ENCODE data around the gene SULT2B1.

The SULT2B1 gene

GRCh38 chr19:48551437-48552302 is at the start of gene SULT2B1:
SULT2B1 (plus strand) TSS chr19:48552172; CDS start chr19:48552253, 81 bp downstream.
- TF ChIP-seq CEBPB (IDR thresholded peaks at IDR 0.05) (no peak), RAD21 (IDR thresholded peaks at IDR 0.05; ENCODE audit: low read depth) (peak; percentile 31; the same call in 1 of the 2 replicates), TCF12 (IDR thresholded peaks at IDR 0.05; ENCODE audit: low read depth) (peak; percentile 98), FOXM1 (IDR thresholded peaks at IDR 0.05; ENCODE audit: borderline replicate concordance, low read depth) (0 out of 2 replicates have a peak, but pooled peaks have one; percentile 18), MAX (IDR thresholded peaks at IDR 0.05) (peak; percentile 62), REST (IDR thresholded peaks at IDR 0.05; ENCODE audit: low read depth) (no peak), ZBTB7A (IDR thresholded peaks at IDR 0.05; ENCODE audit: low read depth) (peak; percentile 71; the same call in 1 of the 2 replicates), YY1 (IDR thresholded peaks at IDR 0.05; ENCODE audit: low read depth) (peak; percentile 39; the same call in 1 of the 2 replicates), EP300 (IDR thresholded peaks at IDR 0.05; ENCODE audit: borderline replicate concordance) (peak; percentile 80), NFIC (IDR thresholded peaks at IDR 0.05) (peak; percentile 76), CREB1 (IDR thresholded peaks at IDR 0.05; ENCODE audit: low read depth) (no peak), TEAD4 (IDR thresholded peaks at IDR 0.05) (peak; percentile 23; the same call in 1 of the 2 replicates), TAF1 (IDR thresholded peaks at IDR 0.05; ENCODE audit: low read depth) (no peak), EGR1 (IDR thresholded peaks at IDR 0.05) (peak; percentile 49; the same call in 1 of the 2 replicates)
- TF ChIP-seq, protein P1, sequence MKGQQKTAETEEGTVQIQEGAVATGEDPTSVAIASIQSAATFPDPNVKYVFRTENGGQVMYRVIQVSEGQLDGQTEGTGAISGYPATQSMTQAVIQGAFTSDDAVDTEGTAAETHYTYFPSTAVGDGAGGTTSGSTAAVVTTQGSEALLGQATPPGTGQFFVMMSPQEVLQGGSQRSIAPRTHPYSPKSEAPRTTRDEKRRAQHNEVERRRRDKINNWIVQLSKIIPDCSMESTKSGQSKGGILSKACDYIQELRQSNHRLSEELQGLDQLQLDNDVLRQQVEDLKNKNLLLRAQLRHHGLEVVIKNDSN (IDR thresholded peaks at IDR 0.05) = peak; percentile 39; the same call in 1 of the 2 replicates

- peak; percentile 17; the same call in 1 of the 2 replicates for TF ChIP-seq TEAD4 (IDR thresholded peaks at IDR 0.05)
- TF ChIP-seq MAX (IDR thresholded peaks at IDR 0.05) = peak; percentile 63
- TF ChIP-seq ZBTB7A (IDR thresholded peaks at IDR 0.05; ENCODE audit: low read depth) = peak; percentile 44; the same call in 1 of the 2 replicates
- TF ChIP-seq NFIC (IDR thresholded peaks at IDR 0.05) = no peak
These were observed 49.5 kb upstream of the SULT2B1 start for GRCh38 chr19:48502350-48503018.

DNA sequence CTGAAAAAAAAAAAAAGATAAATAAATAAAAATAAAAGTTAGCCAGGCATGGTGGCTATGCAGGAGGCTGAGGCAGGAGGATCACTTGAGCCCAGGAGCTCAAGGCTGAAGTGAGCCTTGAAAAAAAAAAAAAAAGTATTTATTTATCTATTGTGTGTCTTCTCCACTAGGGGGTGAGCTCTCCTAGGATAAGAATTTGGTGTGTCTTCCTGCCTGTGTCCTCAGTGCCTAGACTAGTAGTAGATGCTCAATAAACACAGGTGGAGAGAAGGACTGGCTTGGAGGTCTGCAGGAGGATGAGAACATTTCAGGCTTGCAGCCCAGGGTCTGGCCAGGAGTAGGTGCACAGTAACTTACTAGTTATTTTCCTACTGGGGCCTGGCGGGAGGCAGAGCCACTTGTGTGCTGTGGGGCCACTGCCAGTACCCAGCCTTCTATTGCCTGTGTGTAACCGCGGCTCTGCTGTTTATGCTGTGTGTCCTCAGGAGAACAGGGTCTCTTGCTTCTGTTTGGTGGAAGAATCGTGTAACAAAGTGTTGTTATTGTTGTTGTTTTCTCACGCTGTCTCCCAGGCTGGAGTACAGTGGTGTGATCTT is 45.7 kb upstream of the SULT2B1 start:
- TF ChIP-seq CREB1 (IDR thresholded peaks at IDR 0.05; ENCODE audit: low read depth) (no peak), RAD21 (IDR thresholded peaks at IDR 0.05; ENCODE audit: low read depth) (peak; percentile 94), YY1 (IDR thresholded peaks at IDR 0.05; ENCODE audit: low read depth) (no peak), MAX (IDR thresholded peaks at IDR 0.05) (no peak), REST (IDR thresholded peaks at IDR 0.05; ENCODE audit: low read depth) (no peak), CEBPB (IDR thresholded peaks at IDR 0.05) (no peak), TCF12 (IDR thresholded peaks at IDR 0.05; ENCODE audit: low read depth) (no peak)
- TF ChIP-seq, protein P1 (IDR thresholded peaks at IDR 0.05) = no peak

- TF ChIP-seq NFIC (IDR thresholded peaks at IDR 0.05) (no peak), YY1 (IDR thresholded peaks at IDR 0.05; ENCODE audit: low read depth) (no peak), REST (IDR thresholded peaks at IDR 0.05; ENCODE audit: low read depth) (no peak), FOXM1 (IDR thresholded peaks at IDR 0.05; ENCODE audit: borderline replicate concordance, low read depth) (no peak), ZBTB7A (IDR thresholded peaks at IDR 0.05; ENCODE audit: low read depth) (no peak), RAD21 (IDR thresholded peaks at IDR 0.05; ENCODE audit: low read depth) (no peak), TCF12 (IDR thresholded peaks at IDR 0.05; ENCODE audit: low read depth) (no peak), MAX (IDR thresholded peaks at IDR 0.05) (no peak), EP300 (IDR thresholded peaks at IDR 0.05; ENCODE audit: borderline replicate concordance) (no peak), CEBPB (IDR thresholded peaks at IDR 0.05) (no peak), TEAD4 (IDR thresholded peaks at IDR 0.05) (no peak), EGR1 (IDR thresholded peaks at IDR 0.05) (no peak), CREB1 (IDR thresholded peaks at IDR 0.05; ENCODE audit: low read depth) (no peak), TAF1 (IDR thresholded peaks at IDR 0.05; ENCODE audit: low read depth) (no peak)
- TF ChIP-seq, protein P1 (IDR thresholded peaks at IDR 0.05) = no peak
These were observed 44.0 kb upstream of the SULT2B1 start for GRCh38 chr19:48507911-48508439.

Measured in Ishikawa (cell line).